Mononuclear cell (primary cell): ENCODE measurements around the gene SCUBE1. TPM values are rescaled to one million over a fixed set of nuclear protein-coding genes. Genes with fewer than 3 reads are reported as not detected.
"Not testable (repeated sequence)": the region's sequence is repeated elsewhere in the genome, so short reads cannot be mapped to it uniquely, and the experiment has no call there.

Experiments
- H3K27me3 ChIP-seq: 2 replicates; pipeline ENCODE4 v1.6.0; 2011; ENCODE audit warnings: low read length, control low read depth; ENCODE audit not compliant: insufficient read depth
- H3K4me1 ChIP-seq: 2 replicates; pipeline ENCODE4 v1.5.1; 2011; ENCODE audit warnings: mild to moderate bottlenecking, low read length, control low read depth; ENCODE audit not compliant: insufficient read depth
- H3K4me3 ChIP-seq: 2 replicates; pipeline ENCODE4 v1.5.1; 2011; ENCODE audit warnings: mild to moderate bottlenecking, low read length, moderate library complexity
- H3K9me3 ChIP-seq: 2 replicates; pipeline ENCODE4 v1.5.1; 2011; ENCODE audit warnings: low read depth, mild to moderate bottlenecking, control low read depth, low read length
- total RNA-seq: library from RNA; depleted of rRNA; stranded (reverse); fragments of >200 nt; gene quantifications from one replicate; pipeline ENCODE4 v1.2.3, GENCODE V29; 2012

SCUBE1 gene
- total RNA-seq, 1 donor = 0.94 TPM

GRCh38 chr22:43293259-43293654, 49.9 kb downstream of the SCUBE1 start:
- no peaks in the 10 kb centered on the region for H3K27me3 ChIP-seq
- peaks cover 8% of the 10 kb centered on the region for H3K4me1 ChIP-seq
- no peaks in the 10 kb centered on the region for H3K9me3 ChIP-seq
- H3K4me3 ChIP-seq = no peak overlapping the region

GRCh38 chr22:43292630-43293018, 50.5 kb downstream of the SCUBE1 start:
- Histone ChIP-seq H3K27me3 (no peaks in the 10 kb centered on the region), H3K9me3 (no peaks in the 10 kb centered on the region), H3K4me3 (no peak overlapping the region), H3K4me1 (peaks cover 8% of the 10 kb centered on the region)

GRCh38 chr22:43291381-43291780, 51.8 kb downstream of the SCUBE1 start:
- H3K27me3 ChIP-seq = no peaks in the 10 kb centered on the region
- H3K4me3 ChIP-seq = no peak overlapping the region
- no peaks in the 10 kb centered on the region for H3K9me3 ChIP-seq
- H3K4me1 ChIP-seq = peaks cover 8% of the 10 kb centered on the region

DNA sequence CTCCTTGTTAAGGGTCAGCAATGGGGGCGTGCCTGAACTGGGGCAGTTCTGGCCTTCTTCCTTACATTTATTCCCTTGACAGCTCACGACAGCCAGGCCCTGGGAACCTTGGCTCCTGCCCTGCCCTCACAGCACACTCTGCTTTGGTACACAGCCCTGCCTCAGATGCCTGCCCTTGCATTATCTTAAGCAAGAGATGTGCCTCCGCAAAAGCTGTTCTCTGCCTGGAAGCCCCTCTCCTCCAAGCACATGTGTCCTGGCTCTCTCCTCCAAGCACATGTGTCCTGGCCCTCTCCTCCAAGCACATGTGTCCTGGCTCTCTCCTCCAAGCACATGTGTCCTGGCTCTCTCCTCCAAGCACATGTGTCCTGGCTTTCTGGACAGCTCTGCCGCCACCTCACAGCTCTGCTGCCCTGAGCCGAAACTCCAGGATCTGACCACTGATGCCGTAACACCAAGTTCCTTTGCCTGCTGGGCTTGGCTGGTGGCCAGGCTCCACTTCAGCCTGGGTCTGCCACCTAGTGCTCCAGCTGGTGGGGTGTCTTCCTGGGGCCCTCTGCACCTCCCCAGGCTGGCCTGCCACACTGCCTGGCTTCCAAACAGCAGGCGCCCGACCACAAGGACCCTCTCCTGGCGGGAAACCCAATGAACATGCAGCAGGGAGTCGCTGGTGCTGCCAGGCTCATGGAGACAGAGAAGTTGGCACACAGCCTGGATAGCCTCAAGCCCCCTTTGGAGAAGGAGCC, 53.0 kb downstream of the SCUBE1 start:
- H3K27me3 ChIP-seq = no peaks in the 10 kb centered on the region
- peaks cover 8% of the 10 kb centered on the region for H3K4me1 ChIP-seq
- H3K4me3 ChIP-seq = no peak overlapping the region
- no peaks in the 10 kb centered on the region for H3K9me3 ChIP-seq

- Histone ChIP-seq H3K9me3 (no peaks in the 10 kb centered on the region), H3K27me3 (no peaks in the 10 kb centered on the region), H3K4me3 (no peak overlapping the region), H3K4me1 (peaks cover 8% of the 10 kb centered on the region)
These were observed 53.6 kb downstream of the SCUBE1 start for GRCh38 chr22:43289531-43289963.

DNA sequence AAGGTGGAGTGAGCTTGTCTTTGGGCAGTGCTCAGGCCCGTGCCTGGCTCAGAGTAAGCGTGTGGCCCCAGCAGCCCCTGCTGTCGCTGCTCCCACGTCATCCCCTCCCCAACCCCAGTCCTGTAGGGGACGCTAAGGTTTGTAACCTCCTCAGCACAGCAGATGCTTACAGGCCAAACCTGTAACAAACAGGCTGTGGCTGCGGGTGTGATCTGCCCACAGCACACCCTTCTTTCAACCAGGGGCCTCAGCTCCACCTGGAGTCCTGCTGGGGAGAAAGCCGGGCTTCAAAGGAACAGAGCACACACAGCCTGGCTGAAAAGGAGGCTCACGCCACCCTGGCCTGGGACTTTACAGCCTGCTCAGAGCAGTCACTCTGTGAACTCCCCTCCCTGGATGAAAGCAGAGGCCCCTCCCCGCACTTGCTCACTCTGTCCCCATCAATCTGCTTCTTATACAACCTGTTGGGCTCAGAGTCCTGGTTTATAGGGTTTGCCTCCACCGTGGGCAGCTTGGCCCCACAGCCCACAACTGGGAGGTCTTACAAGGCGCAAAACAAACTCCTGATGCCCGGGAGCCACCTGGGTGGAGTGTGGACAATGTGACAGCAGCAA, 54.3 kb downstream of the SCUBE1 start:
- Histone ChIP-seq H3K27me3 (no peaks in the 10 kb centered on the region), H3K4me1 (peaks cover 8% of the 10 kb centered on the region), H3K9me3 (no peaks in the 10 kb centered on the region), H3K4me3 (no peak overlapping the region)

DNA sequence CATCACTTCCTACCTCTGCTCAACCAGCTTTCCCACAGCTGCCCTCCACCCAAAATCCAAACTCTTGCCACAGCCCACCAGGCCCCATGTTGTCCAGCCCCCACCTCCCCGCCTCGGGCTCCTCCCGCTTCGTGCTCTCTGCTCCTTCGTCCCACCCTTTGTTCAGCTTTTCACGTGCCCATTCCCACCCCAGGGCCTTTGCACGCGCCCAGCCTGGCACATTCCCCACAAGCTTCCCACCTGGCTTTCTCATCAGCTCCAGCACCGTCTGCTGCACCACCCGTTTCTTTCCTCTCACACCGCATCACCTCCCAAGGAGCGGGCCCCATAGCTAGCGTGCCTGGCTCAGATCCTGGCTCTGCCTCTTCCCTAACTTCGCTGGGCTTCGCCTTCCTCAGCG, 54.8 kb downstream of the SCUBE1 start:
- H3K4me3 ChIP-seq = no peak overlapping the region
- peaks cover 8% of the 10 kb centered on the region for H3K4me1 ChIP-seq
- no peaks in the 10 kb centered on the region for H3K27me3 ChIP-seq
- no peaks in the 10 kb centered on the region for H3K9me3 ChIP-seq

DNA sequence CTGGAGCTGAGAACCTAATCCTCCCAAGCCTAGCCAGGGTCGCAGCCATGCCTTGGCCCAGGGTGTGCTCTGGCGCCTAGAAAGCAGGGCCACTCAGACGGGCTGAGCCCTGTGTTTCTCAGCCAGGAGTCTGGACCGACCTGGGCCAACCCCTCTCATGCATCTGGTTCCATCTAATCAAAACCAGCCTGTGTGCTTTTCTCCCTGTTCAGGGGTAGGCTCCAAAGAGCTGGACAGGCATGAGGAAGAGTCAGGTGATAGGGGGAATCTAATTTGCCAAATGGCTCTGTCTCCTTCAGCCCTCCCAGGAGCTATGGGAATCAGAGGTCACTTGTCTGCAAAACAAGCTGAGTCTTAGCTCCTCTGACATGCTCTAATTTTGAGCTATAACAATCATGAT, 55.7 kb downstream of the SCUBE1 start:
- H3K4me3 ChIP-seq = no peak overlapping the region
- H3K27me3 ChIP-seq = no peaks in the 10 kb centered on the region
- H3K9me3 ChIP-seq = no peaks in the 10 kb centered on the region
- peaks cover 8% of the 10 kb centered on the region for H3K4me1 ChIP-seq

- no peaks in the 10 kb centered on the region for H3K27me3 ChIP-seq
- H3K4me3 ChIP-seq = no peak overlapping the region
These were observed 61.8 kb downstream of the SCUBE1 start for GRCh38 chr22:43281394-43281793.

DNA sequence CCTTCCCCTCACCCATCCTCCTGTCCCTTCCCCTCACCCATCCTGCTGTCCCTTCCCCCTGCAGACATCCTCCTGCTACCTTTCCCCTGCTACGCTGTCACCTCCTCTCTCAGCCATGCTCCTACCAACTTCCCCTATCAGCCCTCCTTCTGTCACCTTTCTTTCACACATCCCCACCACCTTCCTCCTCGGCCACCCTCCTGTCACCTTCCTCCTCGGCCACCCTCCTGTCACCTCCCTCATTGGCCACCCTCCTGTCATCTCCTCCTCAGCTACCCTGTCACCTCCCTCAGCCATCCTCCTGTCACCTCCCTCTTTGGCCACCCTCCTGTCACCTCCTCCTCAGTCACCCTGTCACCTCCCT, 62.7 kb downstream of the SCUBE1 start:
- H3K4me3 ChIP-seq, H3K4me1 ChIP-seq, H3K9me3 ChIP-seq, H3K27me3 ChIP-seq: not testable (repeated sequence)

More at GRCh38 chr22:43281394-43281793, 61.8 kb downstream of the SCUBE1 start:
- Histone ChIP-seq H3K4me1 (no peaks in the 10 kb centered on the region), H3K9me3 (no peaks in the 10 kb centered on the region)

- H3K9me3 ChIP-seq = no peaks in the 10 kb centered on the region
- H3K4me3 ChIP-seq = no peak overlapping the region
- no peaks in the 10 kb centered on the region for H3K27me3 ChIP-seq
- H3K4me1 ChIP-seq = no peaks in the 10 kb centered on the region
These were observed 63.2 kb downstream of the SCUBE1 start for GRCh38 chr22:43279867-43280522.

DNA sequence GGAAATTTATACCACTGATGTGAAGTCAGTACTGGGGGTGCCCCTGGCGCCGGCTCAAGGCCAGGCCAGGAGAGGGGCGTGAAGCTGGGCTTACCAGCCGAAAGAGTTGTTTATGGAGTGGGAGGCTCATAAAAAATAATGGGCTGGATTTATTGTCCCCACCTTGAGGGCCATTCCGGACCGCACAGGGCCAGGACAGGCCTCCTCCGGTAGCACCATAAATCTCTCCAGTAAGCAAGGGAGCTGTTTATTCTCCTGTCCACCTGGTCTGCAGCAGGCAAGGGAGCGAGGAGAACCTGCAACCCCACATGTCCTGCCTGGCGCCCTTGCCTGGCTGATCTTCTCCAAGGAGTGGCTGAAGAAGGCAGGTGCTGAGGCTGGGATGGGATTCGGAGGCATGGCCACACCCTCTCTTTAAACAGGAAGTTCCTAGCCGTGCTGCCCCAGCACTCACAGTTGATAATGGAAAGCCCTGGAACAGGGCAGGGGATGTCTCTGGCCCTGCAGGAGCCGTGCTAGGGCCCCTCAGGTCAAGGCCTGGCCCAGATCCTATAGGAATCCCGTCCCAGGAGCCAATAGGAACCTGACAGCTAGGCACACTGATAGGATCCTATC, 65.1 kb downstream of the SCUBE1 start:
- no peaks in the 10 kb centered on the region for H3K27me3 ChIP-seq
- H3K4me1 ChIP-seq = no peaks in the 10 kb centered on the region
- no peak overlapping the region for H3K4me3 ChIP-seq
- H3K9me3 ChIP-seq = no peaks in the 10 kb centered on the region

GRCh38 chr22:43277091-43277490, 66.1 kb downstream of the SCUBE1 start:
- Histone ChIP-seq H3K9me3 (no peaks in the 10 kb centered on the region), H3K4me1 (no peaks in the 10 kb centered on the region), H3K4me3 (no peak overlapping the region), H3K27me3 (no peaks in the 10 kb centered on the region)

GRCh38 chr22:43276321-43276720, 66.9 kb downstream of the SCUBE1 start:
- no peaks in the 10 kb centered on the region for H3K4me1 ChIP-seq

DNA sequence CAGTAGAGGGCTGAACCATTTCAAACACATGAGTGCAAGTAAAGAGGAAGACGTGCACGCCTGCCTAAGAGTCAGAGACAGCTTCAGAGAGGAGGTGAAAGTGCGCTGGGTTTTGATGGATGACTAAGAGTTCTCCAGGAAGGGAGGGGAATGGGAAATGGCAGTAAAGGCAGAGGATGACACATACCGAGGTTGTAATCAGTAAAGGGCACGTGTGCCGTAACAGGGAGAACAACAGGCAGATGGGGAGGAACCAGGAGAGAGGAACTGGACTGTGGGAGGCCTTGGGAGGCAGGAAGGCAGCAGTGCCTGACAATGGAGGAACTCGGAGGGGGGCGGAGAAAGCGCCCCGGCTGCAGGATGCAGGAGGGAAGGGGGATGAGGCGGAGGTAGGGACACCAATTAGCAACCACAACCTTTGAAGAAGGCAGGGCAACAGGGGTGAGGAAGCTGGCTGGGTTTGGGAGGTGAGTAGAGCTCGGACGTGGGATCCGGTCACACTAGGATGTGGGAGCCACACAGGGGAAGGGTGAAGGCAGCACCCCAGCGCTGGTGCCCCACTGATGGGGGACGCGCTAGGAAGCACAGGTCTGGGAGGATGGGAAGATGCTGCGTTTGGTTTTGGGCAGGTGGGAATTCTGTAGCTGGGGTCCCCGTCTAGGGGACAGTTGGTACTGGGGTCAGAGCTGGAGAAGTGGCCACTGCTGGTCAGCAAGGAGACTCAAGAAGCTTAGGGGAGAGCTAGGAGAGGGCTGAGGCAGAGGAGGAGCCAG, 67.4 kb downstream of the SCUBE1 start:
- no peaks in the 10 kb centered on the region for H3K27me3 ChIP-seq
- H3K4me3 ChIP-seq = no peak overlapping the region
- H3K9me3 ChIP-seq = no peaks in the 10 kb centered on the region
- H3K4me1 ChIP-seq = no peaks in the 10 kb centered on the region

More at GRCh38 chr22:43276321-43276720, 66.9 kb downstream of the SCUBE1 start:
- H3K4me3 ChIP-seq = no peak overlapping the region
- H3K27me3 ChIP-seq = no peaks in the 10 kb centered on the region
- no peaks in the 10 kb centered on the region for H3K9me3 ChIP-seq
